PFSK-1 (cell line): Measurements from ENCODE around the gene KCNE4.

Experiments used
- POLR2AphosphoS5 ChIP-seq: IDR thresholded peaks from 2 replicates; pipeline ENCODE4 v1.6.1; 2012; ENCODE audit warnings: low read depth, mild to moderate bottlenecking, control low read depth, low read length, moderate library complexity
- REST ChIP-seq, 2 experiments: IDR thresholded peaks; 2 replicates each; pipeline versions ENCODE4 v1.6.1 to v1.8.0; 2011 to 2012; ENCODE audit warnings: low read depth in 2 of 2, low read length in 2 of 2, control low read depth in 1 of 2, inconsistent platforms in 1 of 2, mild to moderate bottlenecking in 1 of 2, moderate library complexity in 1 of 2; ENCODE audit not compliant: insufficient read depth in 1 of 2

GRCh38 chr2:223065107-223065506 is 13.1 kb downstream of the KCNE4 start:
- TF ChIP-seq POLR2AphosphoS5 (no peak), REST (IDR thresholded peaks at IDR 0.05; ENCODE audit: insufficient read depth in 1 of 2, low read depth in 2 of 2, low read length in 2 of 2) (no peak)
